Erythroblast (primary cell): ENCODE results near the gene PLCB4.

Experiments
- GATA1 ChIP-seq: IDR thresholded peaks from 2 replicates; pipeline ENCODE4 v1.6.1; 2011; ENCODE audit warnings: low read depth, mild to moderate bottlenecking, control low read depth, low read length, moderate library complexity
- POLR2A ChIP-seq: IDR thresholded peaks from 2 replicates; pipeline ENCODE4 v1.6.1; 2011; ENCODE audit warnings: mild to moderate bottlenecking, low read length

GRCh38 chr20:9508696-9509178 lies 439.9 kb downstream of the PLCB4 start:
- TF ChIP-seq POLR2A (no peak), GATA1 (no peak)
